HL-60 (cell line): ENCODE measurements around the gene CD72.
"Not testable (repeated sequence)": the region's sequence is repeated elsewhere in the genome, so short reads cannot be mapped to it uniquely, and the experiment has no call there.

ENCODE experiments used
- DNase-seq, 2 experiments: peaks; one replicate each; pipeline ENCODE4 v3.0.0-alpha.2; 2010 to 2020; ENCODE audit warnings: low read depth in 1 of 2, low spot score in 1 of 2
- H3K27ac ChIP-seq: fragments of 250-450 bp; sonication (Bioruptor Pico); replicated peaks from 2 replicates; pipeline ENCODE4 v1.5.1; 2020; ENCODE audit warnings: mild to moderate bottlenecking, moderate library complexity
- H3K27me3 ChIP-seq: fragments of 250-450 bp; sonication (Bioruptor Pico); 2 replicates; pipeline ENCODE4 v1.5.1; 2021; ENCODE audit warnings: mild to moderate bottlenecking, moderate library complexity; ENCODE audit not compliant: insufficient read depth, poor library complexity, severe bottlenecking
- H3K4me3 ChIP-seq: replicated peaks from 2 replicates; pipeline ENCODE4 v1.5.1; 2011; ENCODE audit warnings: mild to moderate bottlenecking, control low read depth, low read length; ENCODE audit not compliant: insufficient read depth
- CTCF ChIP-seq: IDR thresholded peaks from one replicate; pipeline ENCODE4 v1.5.1; 2011; ENCODE audit warnings: low read length, control low read depth, inconsistent platforms; ENCODE audit not compliant: insufficient read depth
- GABPA ChIP-seq: IDR thresholded peaks from 2 replicates; pipeline ENCODE4 v1.6.1; 2012; ENCODE audit warnings: low read depth
- POLR2AphosphoS5 ChIP-seq: IDR thresholded peaks from 2 replicates; pipeline ENCODE4 v1.6.1; 2012; ENCODE audit warnings: low read depth
- REST ChIP-seq: IDR thresholded peaks from 2 replicates; pipeline ENCODE4 v1.6.1; 2012; ENCODE audit warnings: low read depth; ENCODE audit not compliant: insufficient replicate concordance
- SPI1 ChIP-seq: IDR thresholded peaks from 2 replicates; pipeline ENCODE4 v1.6.1; 2012; ENCODE audit warnings: low read depth, mild to moderate bottlenecking, borderline replicate concordance

CD72 gene

GRCh38 chr9:35643046-35643445 is 24.8 kb upstream of the CD72 start:
- Histone ChIP-seq H3K4me3 (no peak overlapping the region), H3K27me3 (no peaks in the 10 kb centered on the region), H3K27ac (peak overlapping the region; percentile 47)
- TF ChIP-seq POLR2AphosphoS5 (no peak), SPI1 (no peak), GABPA (no peak), CTCF (no peak)
- DNase-seq, result no peak

- H3K27ac ChIP-seq, result peak overlapping the region; percentile 57
- H3K4me3 ChIP-seq, H3K27me3 ChIP-seq, DNase-seq: not testable (repeated sequence)
Observed at GRCh38 chr9:35641478-35641877, 23.3 kb upstream of the CD72 start.

GRCh38 chr9:35640431-35640830 is 22.2 kb upstream of the CD72 start:
- H3K27ac ChIP-seq, H3K27me3 ChIP-seq, H3K4me3 ChIP-seq, DNase-seq: not testable (repeated sequence)

- no peak for TF ChIP-seq GABPA
- no peak for TF ChIP-seq REST
- TF ChIP-seq POLR2AphosphoS5, result no peak
- no peak for TF ChIP-seq CTCF
- no peak for TF ChIP-seq SPI1
- no peaks in the 10 kb centered on the region for H3K27me3 ChIP-seq
- no peak overlapping the region for H3K4me3 ChIP-seq
- no peak for DNase-seq
- H3K27ac ChIP-seq, result no peak overlapping the region
Observed at GRCh38 chr9:35639631-35640030, 21.4 kb upstream of the CD72 start.

GRCh38 chr9:35639225-35639624 is 21.0 kb upstream of the CD72 start:
- H3K27me3 ChIP-seq, H3K4me3 ChIP-seq, H3K27ac ChIP-seq, DNase-seq: not testable (repeated sequence)

- not testable (repeated sequence) for H3K27me3 ChIP-seq, DNase-seq, H3K4me3 ChIP-seq, H3K27ac ChIP-seq
Observed at GRCh38 chr9:35638751-35639150, 20.5 kb upstream of the CD72 start.

GRCh38 chr9:35637427-35637955 is 19.3 kb upstream of the CD72 start:
- not testable (repeated sequence) for H3K4me3 ChIP-seq, DNase-seq, H3K27ac ChIP-seq, H3K27me3 ChIP-seq

- H3K27me3 ChIP-seq, DNase-seq, H3K4me3 ChIP-seq, H3K27ac ChIP-seq: not testable (repeated sequence)
Observed at GRCh38 chr9:35636877-35637246, 18.6 kb upstream of the CD72 start.
